Smooth muscle cell of the umbilical artery (primary cell): Measurements from ENCODE around the gene NANOS2. TPM values are rescaled to one million over a fixed set of nuclear protein-coding genes. Genes with fewer than 3 reads are reported as not detected.

Experiments used
- total RNA-seq: library from RNA; depleted of rRNA; stranded (reverse); fragments of >200 nt; gene quantifications from 2 replicates; pipeline ENCODE4 v1.2.3, GENCODE V29; 2014

NANOS2 gene
- not detected in 2 replicates for total RNA-seq

DNA sequence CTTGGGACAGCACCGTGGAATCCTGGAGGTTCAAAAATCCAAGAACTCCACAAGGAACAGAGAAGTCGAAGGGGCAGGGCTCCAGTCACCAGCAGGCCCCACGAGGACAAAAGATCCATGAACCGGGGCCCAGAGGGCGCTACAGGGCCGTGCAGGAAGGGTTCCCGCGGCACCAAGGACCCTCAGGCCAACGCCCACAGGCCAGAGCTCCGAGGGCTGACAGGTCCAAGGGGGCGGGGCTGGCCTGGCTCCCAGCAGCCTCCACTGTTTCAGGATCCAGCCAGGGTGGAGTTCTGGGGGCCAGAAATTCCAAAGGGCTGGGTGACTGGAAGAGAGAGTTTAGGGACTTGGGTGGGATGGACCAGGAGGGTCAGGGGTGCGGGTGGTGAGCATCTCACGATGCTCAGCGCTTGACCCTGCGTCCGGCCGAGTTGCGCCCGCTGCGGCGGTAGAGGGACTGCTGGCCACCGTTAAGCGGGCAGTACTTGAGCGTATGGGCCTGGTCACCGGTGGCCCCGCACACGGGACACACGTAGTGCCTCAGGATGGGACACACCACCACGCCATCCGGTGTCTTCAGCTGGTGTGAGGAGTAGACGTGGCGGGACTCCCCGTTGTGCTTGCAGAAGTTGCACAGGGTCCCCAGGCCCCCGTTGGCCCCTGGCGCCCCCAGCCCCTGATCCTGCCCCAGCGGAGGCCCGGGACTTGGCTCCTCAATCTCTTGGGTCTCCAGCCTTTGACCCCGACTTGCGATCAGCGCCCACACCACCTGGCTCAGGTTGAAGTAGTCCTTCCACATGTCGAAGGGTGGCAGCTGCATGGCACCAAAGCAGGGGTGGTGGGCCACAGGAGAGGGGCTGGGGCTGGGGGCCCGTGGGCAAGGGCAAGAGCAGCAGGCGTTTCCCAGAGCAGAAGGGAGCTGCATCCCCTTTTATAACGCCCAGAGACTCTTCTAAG lies at the start of gene NANOS2:
Gene NANOS2 (minus strand): TSS at position 905 of the 957 bp plus-strand sequence. CDS start 85 bp downstream, at position 820.

DNA sequence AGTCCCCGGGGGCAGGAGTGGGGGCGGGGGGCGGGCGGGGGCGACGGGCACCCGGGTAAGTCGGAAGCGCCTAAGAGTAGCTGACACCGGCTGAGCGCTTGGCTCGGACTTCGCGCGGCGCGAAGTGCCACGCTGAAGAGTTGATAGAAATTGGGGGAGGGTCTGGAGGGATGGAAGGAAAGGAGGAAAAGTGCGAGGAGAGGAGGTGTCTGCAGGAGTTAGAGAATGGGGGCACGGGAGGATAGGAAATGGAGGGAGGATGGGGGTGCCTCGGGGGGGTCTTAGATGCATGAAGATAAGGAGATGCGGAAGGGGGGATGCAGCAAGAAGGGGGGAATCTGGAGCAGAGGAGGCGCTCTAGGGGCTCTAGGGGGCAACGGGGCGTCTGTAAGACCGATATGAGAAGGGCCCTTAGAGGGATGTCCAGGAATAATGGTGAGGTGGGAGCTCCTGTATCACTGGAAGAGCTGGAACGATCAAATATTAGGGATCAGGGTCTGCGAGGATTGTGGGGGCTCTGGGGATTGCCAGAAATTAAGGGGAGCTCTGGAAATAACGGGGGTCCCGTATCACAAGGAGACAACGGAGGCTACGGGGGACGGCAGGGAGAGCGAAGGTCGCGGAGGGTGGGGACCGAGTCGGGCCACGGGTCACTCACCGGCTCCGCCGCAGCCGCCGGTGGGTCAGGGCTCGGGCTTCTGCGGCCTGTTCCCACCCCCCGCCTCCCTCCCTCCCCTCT lies 12.5 kb downstream of the NANOS2 start, which contains the start of gene MYPOP:
Gene MYPOP (minus strand): TSS at position 702 of the 739 bp plus-strand sequence. CDS start 840 bp downstream, outside the sequence.

DNA sequence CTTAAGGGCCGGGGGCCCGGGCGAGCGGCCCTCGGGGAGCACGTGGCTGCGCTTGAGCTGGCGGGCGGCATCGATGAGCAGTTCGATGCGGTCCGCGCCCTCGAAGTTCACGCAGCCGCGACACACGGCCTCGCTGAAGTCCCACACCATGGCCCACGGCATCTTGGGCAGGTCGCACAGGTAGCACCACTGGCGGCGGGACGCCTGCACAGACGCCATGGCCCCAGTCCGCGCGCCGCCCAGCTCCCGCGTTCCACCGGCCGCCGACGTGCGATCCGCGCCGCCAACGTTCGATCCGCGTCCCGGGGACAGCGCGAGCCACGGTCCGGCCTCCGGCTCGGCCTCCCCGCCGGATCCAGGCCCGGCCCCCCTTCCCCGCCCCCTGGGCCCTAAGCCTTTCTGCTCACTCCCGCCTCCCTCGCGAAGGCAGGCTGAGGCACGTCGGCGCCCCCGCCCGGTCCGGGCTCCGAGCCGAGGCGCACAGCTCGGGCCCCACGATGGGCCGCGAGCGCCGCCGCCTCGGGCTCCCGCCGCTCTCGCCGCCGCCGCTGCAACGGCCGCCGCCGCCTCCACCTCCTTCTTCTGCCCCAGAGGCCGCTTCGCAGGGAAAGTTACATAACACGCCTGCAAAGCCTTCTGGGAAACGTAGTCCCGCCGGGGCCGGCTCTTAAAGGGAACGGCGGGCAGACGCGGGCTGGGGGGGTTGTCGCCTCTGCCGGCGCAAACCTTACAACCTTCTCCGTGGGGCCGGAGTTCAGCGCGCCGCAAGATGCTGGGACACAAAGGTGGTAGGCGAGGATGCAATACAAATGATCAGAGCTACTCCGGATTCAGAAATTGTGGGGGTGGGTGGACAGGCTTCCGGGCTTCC lies 28.8 kb downstream of the NANOS2 start, which contains the start of gene IRF2BP1:
Gene IRF2BP1 (minus strand): TSS at position 586 of the 871 bp plus-strand sequence. CDS start 367 bp downstream, at position 219.

DNA sequence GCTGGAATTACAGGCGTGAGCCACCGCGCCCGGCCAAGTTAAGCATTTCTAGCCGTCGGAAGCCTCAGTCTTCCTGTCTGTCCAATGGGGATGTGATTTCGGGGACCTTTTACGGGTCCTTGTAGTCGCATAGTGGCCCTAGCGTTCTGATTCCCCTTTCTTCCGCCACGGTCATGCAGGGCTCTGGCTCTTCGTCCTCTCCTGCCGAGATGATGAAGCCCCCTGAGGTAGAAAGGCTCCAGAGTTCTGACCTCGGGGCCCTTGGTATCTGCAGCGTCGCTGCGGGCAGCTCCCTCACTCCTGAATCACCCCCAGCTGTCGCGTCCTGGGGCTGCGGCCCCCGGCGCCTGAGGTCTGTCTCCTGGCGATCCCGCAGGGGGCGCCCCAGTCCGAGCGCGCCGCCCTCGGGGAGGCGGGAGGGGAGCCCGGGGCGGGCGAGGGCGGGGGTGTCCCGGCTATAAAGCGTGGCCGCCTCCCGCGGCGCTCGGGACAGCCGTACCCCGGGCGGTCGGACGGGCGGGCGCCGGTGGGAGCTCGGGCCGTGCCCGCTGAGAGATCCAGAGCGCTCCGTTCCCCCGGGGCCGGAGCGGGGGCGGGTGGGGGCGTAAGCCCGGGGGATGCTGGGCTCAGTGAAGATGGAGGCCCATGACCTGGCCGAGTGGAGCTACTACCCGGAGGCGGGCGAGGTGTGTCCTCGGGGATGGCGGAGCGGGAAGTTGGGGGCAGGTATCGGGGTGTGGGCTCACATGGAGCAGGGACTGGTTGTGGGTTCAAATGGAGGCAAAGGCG lies 50.5 kb downstream of the NANOS2 start, which contains the start of gene FOXA3:
Gene FOXA3 (plus strand): TSS at position 487 of the 789 bp plus-strand sequence. CDS start 131 bp downstream, at position 618.

Other genes with a start within 250 kb of the NANOS2 start
- under 0.01 TPM in 1 of 2 replicates, not detected in the other for gene GIPR, start 246.6 kb downstream of the NANOS2 start, total RNA-seq
- gene SNRPD2, start 222.8 kb downstream of the NANOS2 start, total RNA-seq, result 144 and 339 TPM in 2 replicates
- 27.3 and 28.2 TPM in 2 replicates for gene QPCTL, start 222.1 kb downstream of the NANOS2 start, total RNA-seq
- 2.7 and 6.2 TPM in 2 replicates for gene FBXO46, start 183.9 kb downstream of the NANOS2 start, total RNA-seq
- gene MEIOSIN, start 181.3 kb downstream of the NANOS2 start, total RNA-seq, result not detected in 2 replicates
- gene SIX5, start 145.5 kb downstream of the NANOS2 start, total RNA-seq, result 7.6 and 10.1 TPM in 2 replicates
- 33.0 and 35.0 TPM in 2 replicates for gene DMPK, start 132.3 kb downstream of the NANOS2 start, total RNA-seq
- 34.4 and 50.2 TPM in 2 replicates for gene DMWD, start 121.9 kb downstream of the NANOS2 start, total RNA-seq
- gene RSPH6A, start 99.5 kb downstream of the NANOS2 start, total RNA-seq, result 0.14 and 0.30 TPM in 2 replicates
- gene SYMPK, start 51.6 kb downstream of the NANOS2 start, total RNA-seq, result 30.9 and 56.4 TPM in 2 replicates
- gene FOXA3, start 50.5 kb downstream of the NANOS2 start, total RNA-seq, result not detected in 2 replicates
- gene IRF2BP1, start 28.6 kb downstream of the NANOS2 start, total RNA-seq, result 24.1 and 27.7 TPM in 2 replicates
- 3.7 and 4.2 TPM in 2 replicates for gene MYPOP, start 12.2 kb downstream of the NANOS2 start, total RNA-seq
- gene NOVA2, start 59.1 kb upstream of the NANOS2 start, total RNA-seq, result 0.23 TPM in 1 of 2 replicates, not detected in the other
- 5.3 and 5.9 TPM in 2 replicates for gene CCDC61, start 80.7 kb upstream of the NANOS2 start, total RNA-seq
- gene PGLYRP1, start 108.3 kb upstream of the NANOS2 start, total RNA-seq, result not detected in 2 replicates
- 0.09 TPM in 1 of 2 replicates, not detected in the other for gene IGFL4, start 126.2 kb upstream of the NANOS2 start, total RNA-seq
- 0.55 and 2.4 TPM in 2 replicates for gene IGFL3, start 209.9 kb upstream of the NANOS2 start, total RNA-seq
- 0.05 and 0.59 TPM in 2 replicates for gene IGFL2, start 233.5 kb upstream of the NANOS2 start, total RNA-seq